D721Med (cell line): ENCODE data around the gene TMEM42.

Experiments
- DNase-seq: peaks from one replicate; pipeline ENCODE4 v3.0.0; 2011; ENCODE audit warnings: low spot score; ENCODE audit not compliant: insufficient read length
- FAIRE-seq: peaks from 2 replicates; lab custom pipeline; 2011; peaks lifted over from hg19 to GRCh38; lab: Jason Lieb, UNC
- CTCF ChIP-seq: IDR thresholded peaks from 2 replicates; pipeline ENCODE4 v1.5.1; 2012; ENCODE audit warnings: mild to moderate bottlenecking, control low read depth; ENCODE audit not compliant: insufficient read depth; ENCODE audit errors: missing control alignments

The TMEM42 gene

GRCh38 chr3:44860117-44860516 is 1.6 kb upstream of the TMEM42 start:
- no peak for DNase-seq
- FAIRE-seq, result no peak
- TF ChIP-seq CTCF, result no peak

- DNase-seq (no peak), FAIRE-seq (no peak)
- TF ChIP-seq CTCF, result no peak
Measured at GRCh38 chr3:44862226-44862637, 520 bp downstream of the TMEM42 start.

- DNase-seq (no peak), FAIRE-seq (no peak)
- TF ChIP-seq CTCF, result no peak
Measured at GRCh38 chr3:44865272-44866035, 3.7 kb downstream of the TMEM42 start.

GRCh38 chr3:44867421-44868111 is 5.9 kb downstream of the TMEM42 start:
- DNase-seq (no peak), FAIRE-seq (no peak)
- no peak for TF ChIP-seq CTCF

GRCh38 chr3:44870375-44871061 is 8.8 kb downstream of the TMEM42 start:
- FAIRE-seq, result no peak
- DNase-seq, result no peak
- no peak for TF ChIP-seq CTCF

- TF ChIP-seq CTCF, result no peak
- no peak for DNase-seq
- FAIRE-seq, result no peak
Measured at GRCh38 chr3:44874308-44874707, 12.6 kb downstream of the TMEM42 start, which contains the start of gene TGM4. Gene TGM4 (plus strand): TSS chr3:44874608. CDS start chr3:44874679, 71 bp downstream.
